ENCODE data around the gene CELF1.
A peak's percentile ranks its signal among the peaks of the same experiment; 100 is the strongest.

Gene CELF1

DNA sequence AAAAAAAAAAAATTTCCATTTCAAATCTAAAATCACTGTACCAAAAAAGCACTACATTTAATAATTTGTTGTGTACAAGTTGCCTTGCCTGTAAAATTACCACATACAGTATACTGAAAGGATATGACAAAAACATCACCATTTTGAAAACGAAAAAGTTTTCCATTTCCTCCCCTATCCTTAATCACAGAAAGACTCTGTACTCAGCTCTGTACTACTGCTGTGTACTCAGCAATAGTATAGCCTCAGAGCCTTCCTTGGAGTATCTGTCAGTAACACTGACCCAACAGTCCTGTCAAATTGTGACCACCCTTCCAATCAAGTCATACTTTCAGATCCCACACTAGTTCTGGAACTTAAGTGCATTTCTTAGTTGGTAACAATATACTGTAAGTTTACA, 48.0 kb downstream of the CELF1 start:
- H3K4me1 Mint-ChIP-seq: peaks cover 49% of the 10 kb centered on the region
- no peak for DNase-seq
- H3K4me3 Mint-ChIP-seq: no peak overlapping the region
- H3K9me3 Mint-ChIP-seq: no peaks in the 10 kb centered on the region
- CTCF ChIA-PET: no interaction called here
- no peak overlapping the region for H3K27ac Mint-ChIP-seq
- peaks cover 36% of the 10 kb centered on the region for H3K36me3 Mint-ChIP-seq
- H3K27me3 Mint-ChIP-seq: no peaks in the 10 kb centered on the region

DNA sequence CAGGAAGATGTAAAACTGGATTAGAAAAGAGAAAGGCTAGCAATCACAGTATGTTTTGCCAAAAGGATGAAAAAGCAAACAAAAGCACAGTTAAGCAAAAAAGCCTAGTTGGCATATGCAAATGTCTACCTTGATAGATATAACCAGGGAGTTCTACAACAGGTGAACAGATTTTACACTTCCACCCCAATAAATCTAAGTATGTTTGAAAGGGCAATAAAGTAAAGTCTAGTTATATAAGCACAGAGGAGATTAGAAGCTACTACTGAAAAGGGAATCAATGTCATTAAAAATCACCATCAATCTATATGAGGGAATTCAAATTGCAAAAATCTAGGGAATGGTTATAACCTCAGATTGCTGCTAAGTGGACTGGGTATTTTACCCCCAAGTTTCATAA, 49.7 kb downstream of the CELF1 start:
- H3K27me3 Mint-ChIP-seq: no peaks in the 10 kb centered on the region
- CTCF ChIA-PET: no interaction called here
- no peaks in the 10 kb centered on the region for H3K9me3 Mint-ChIP-seq
- H3K27ac Mint-ChIP-seq: no peak overlapping the region
- DNase-seq: no peak
- peaks cover 39% of the 10 kb centered on the region for H3K4me1 Mint-ChIP-seq
- H3K36me3 Mint-ChIP-seq: peaks cover 39% of the 10 kb centered on the region
- no peak overlapping the region for H3K4me3 Mint-ChIP-seq

DNA sequence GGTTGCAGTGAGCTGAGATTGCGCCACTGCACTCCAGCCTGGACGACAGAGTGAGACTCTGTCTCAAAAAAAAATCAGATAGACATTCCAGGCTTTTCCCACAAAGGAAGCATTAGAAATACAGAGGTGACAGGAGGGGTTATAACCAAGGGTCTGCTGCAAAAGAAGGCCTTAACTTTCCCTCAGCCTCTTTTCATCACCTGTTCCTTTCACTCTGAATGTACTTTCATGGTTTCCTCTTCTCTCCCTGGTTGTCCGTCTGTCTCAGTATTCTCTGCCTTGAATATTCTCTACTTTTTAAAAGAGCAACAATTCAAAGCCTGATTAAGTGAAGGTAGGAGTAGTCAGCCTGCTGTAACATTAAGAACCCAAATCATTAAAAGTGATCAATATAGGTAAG, 50.2 kb downstream of the CELF1 start:
- Mint-ChIP-seq H3K4me3 (no peak overlapping the region), H3K27ac (no peak overlapping the region), H3K36me3 (peaks cover 39% of the 10 kb centered on the region), H3K27me3 (no peaks in the 10 kb centered on the region), H3K4me1 (peaks cover 34% of the 10 kb centered on the region), H3K9me3 (no peaks in the 10 kb centered on the region)
- DNase-seq: no peak
- CTCF ChIA-PET: no interaction called here

DNA sequence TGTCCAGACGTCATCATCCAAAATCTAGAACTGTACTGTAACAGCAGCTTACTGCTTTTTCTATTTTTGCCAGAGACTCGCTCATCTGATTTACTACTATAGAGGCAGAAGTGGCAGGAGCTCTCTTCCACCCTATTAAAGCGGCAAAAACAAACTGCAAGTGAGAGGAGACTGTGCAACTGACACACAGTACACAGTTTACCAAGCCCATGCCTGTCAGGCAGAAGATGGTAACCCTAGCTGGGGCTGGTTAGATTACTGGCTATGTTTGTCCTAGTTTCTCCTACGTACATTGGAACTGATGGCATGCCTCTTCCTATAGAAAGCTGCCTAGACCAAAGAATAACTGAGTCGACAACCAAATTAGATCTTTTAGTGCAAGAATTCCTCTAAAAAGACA, 51.8 kb downstream of the CELF1 start:
- H3K4me3 Mint-ChIP-seq: no peak overlapping the region
- CTCF ChIA-PET: no interaction called here
- peaks cover 32% of the 10 kb centered on the region for H3K36me3 Mint-ChIP-seq
- H3K9me3 Mint-ChIP-seq: no peaks in the 10 kb centered on the region
- H3K27me3 Mint-ChIP-seq: no peaks in the 10 kb centered on the region
- DNase-seq: no peak
- H3K27ac Mint-ChIP-seq: no peak overlapping the region
- peaks cover 19% of the 10 kb centered on the region for H3K4me1 Mint-ChIP-seq

DNA sequence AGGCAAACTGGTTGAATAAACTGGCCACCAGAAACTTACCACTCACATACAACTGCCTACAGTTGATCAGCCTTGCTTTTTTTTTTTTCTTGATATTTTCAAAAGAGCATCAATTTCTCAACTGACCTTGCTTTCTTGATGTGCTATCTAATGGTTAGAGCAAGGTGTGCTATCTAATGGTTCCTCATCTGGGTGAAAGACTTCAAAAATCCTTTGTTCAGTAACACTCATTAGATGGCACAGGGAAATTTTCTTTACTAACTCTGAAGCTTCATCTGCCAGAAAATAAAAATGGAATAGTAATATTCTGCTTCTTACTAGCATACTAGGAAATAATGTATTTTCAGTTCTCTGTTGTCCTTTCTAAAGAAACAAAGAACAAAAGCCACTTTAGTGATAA, 52.8 kb downstream of the CELF1 start:
- Mint-ChIP-seq H3K9me3 (no peaks in the 10 kb centered on the region), H3K4me3 (no peak overlapping the region), H3K4me1 (peaks cover 17% of the 10 kb centered on the region), H3K27me3 (no peaks in the 10 kb centered on the region), H3K27ac (no peak overlapping the region), H3K36me3 (peaks cover 31% of the 10 kb centered on the region)
- CTCF ChIA-PET: no interaction called here
- no peak for DNase-seq

DNA sequence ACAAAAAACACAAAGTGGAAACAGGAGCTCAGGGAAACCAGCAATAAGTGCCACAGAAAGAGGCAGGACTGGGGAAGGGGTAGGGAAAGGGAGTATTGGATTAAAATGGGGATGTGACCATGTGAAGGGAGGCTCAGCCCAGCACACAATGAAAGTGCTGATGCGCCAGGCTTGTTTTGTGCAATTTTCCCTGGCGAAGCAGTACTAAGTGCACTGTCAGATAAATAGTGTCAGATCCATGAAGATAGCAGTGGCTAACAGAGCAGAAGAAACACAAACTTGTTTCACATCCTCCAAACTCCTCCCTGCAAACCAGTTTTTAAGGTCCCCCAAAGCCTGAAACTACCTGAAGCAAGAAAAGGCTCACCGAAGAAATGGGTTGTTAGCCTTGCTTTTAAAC, 53.3 kb downstream of the CELF1 start:
- no peaks in the 10 kb centered on the region for H3K27me3 Mint-ChIP-seq
- CTCF ChIA-PET: no interaction called here
- H3K9me3 Mint-ChIP-seq: no peaks in the 10 kb centered on the region
- H3K36me3 Mint-ChIP-seq: peaks cover 28% of the 10 kb centered on the region
- H3K4me1 Mint-ChIP-seq: peaks cover 14% of the 10 kb centered on the region
- peak overlapping the region; percentile 30 for H3K27ac Mint-ChIP-seq
- no peak overlapping the region for H3K4me3 Mint-ChIP-seq
- no peak for DNase-seq

DNA sequence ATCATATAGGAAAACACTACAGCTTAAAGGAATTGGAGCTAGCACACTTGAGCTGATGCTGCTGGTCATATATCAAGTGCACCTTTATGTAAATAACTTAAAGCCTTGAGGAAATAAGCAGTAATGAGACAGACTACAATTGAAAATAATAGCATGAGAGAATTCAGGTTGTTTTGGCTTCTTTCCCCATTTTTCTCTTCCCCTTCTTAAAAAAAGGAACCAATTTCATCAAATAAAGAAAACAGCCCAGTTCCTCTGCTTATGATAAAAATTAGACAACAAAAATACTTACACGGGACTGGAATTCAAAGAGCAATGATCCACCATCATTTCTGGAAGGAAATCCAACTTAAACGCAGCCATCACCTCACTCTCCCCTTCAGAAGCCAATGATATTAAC, 53.8 kb downstream of the CELF1 start:
- Mint-ChIP-seq H3K9me3 (no peaks in the 10 kb centered on the region), H3K27me3 (no peaks in the 10 kb centered on the region), H3K36me3 (peaks cover 31% of the 10 kb centered on the region), H3K4me3 (no peak overlapping the region), H3K4me1 (peaks cover 14% of the 10 kb centered on the region), H3K27ac (peak overlapping the region; percentile 30)
- CTCF ChIA-PET: no interaction called here
- no peak for DNase-seq

DNA sequence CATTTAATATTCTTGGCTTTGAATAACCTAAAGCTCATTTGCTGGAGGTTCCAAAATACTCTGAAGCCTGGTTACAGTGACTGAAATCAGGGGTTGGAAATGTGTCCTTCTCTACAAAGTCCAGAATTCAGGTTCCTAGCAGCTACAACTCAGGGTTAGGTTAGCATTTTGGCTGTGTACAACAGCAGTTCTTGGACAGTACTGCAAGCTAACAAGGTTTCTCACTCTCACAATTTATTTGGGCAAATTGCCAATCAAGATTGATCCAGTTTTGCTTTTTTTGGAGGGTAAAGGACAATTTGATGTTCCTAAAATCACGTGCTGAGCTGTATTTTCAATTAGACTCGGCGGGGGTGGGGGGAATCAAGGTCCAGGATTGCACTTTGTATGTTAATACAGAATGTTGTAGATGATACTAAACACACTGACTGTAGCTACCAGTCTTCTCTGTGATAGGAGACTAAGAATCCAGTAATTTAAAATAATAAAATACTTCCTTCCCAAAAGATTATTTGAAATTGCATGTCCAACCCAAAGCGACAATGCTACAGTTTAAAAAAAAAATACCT, 54.3 kb downstream of the CELF1 start:
- peaks cover 31% of the 10 kb centered on the region for H3K36me3 Mint-ChIP-seq
- CTCF ChIA-PET: interaction anchor here (0.7 kb wide), 1 partner anchor 11 kb away, joined by 3 read pairs; no protein-coding TSS in a partner anchor
- no peak overlapping the region for H3K4me3 Mint-ChIP-seq

DNA sequence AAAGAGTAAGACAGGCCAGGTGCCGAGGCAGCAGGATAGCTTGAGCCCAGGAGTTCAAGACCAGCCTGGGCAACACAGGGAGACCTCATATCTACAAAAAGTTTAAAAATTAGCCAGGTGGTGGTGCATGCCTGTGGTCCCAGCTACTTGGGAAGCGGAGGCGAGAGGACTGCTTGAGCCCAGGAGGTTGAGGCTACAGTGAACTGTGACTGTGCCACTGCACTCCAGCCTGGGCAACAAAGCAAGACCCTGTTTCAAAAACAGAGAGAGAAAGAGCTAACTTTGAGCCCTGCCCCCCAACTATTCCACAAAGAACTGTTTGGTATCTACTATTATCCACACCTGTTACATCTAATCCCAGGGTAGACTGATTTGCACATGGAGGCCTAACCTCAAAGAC, 54.8 kb downstream of the CELF1 start:
- peaks cover 11% of the 10 kb centered on the region for H3K4me1 Mint-ChIP-seq
- H3K4me3 Mint-ChIP-seq: no peak overlapping the region
- DNase-seq: no peak
- H3K27ac Mint-ChIP-seq: no peak overlapping the region
- H3K27me3 Mint-ChIP-seq: no peaks in the 10 kb centered on the region
- peaks cover 31% of the 10 kb centered on the region for H3K36me3 Mint-ChIP-seq
- CTCF ChIA-PET: interaction anchor here (0.7 kb wide), 1 partner anchor 11 kb away, joined by 3 read pairs; no protein-coding TSS in a partner anchor
- H3K9me3 Mint-ChIP-seq: no peaks in the 10 kb centered on the region

More for the DNA sequence above, 54.3 kb downstream of the CELF1 start:
- no peaks in the 10 kb centered on the region for H3K27me3 Mint-ChIP-seq
- peaks cover 12% of the 10 kb centered on the region for H3K4me1 Mint-ChIP-seq
- H3K27ac Mint-ChIP-seq: no peak overlapping the region
- H3K9me3 Mint-ChIP-seq: no peaks in the 10 kb centered on the region
- no peak for DNase-seq

DNA sequence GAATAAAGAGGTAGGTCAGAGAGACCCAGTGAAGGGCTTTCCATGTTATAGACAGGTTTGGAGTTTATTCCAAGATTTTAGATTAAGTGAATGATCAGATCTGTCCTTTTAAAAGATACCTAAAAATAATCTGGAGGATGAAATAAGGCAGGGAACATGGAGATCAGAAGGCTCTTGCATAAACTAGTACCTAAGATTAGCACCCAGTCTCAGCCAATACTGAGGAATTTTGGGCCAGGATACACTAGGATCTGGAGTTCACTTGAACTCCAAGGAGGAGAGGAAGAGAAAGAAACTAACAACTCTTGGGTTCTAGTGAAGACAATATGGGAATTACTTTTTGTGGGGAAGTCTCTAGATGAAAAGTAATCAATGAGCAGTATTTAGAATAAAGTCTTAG, 56.1 kb downstream of the CELF1 start:
- CTCF ChIA-PET: no interaction called here
- Mint-ChIP-seq H3K36me3 (peaks cover 33% of the 10 kb centered on the region), H3K27ac (no peak overlapping the region), H3K27me3 (no peaks in the 10 kb centered on the region), H3K4me1 (peaks cover 7% of the 10 kb centered on the region), H3K9me3 (no peaks in the 10 kb centered on the region), H3K4me3 (no peak overlapping the region)
- no peak for DNase-seq

DNA sequence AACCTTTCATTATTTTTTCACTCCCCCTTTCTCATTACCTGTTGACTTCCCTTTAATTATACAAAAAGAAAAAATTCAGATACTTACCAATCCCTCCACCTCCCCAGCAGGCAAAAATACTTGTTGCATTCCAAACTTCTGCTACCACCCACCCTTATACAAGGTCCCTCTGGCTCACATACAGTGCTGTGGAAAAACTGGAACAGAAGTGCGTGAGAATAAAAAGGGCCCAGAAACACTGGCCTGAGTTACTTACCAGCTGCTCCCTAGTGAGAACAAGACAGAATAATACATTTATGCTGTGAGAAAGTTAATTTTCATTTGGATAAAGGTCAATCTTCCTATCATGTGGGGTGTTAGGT, 57.1 kb downstream of the CELF1 start:
- Mint-ChIP-seq H3K36me3 (peaks cover 33% of the 10 kb centered on the region), H3K27me3 (no peaks in the 10 kb centered on the region), H3K4me1 (peaks cover 7% of the 10 kb centered on the region), H3K4me3 (no peak overlapping the region), H3K27ac (no peak overlapping the region), H3K9me3 (no peaks in the 10 kb centered on the region)
- DNase-seq: no peak
- CTCF ChIA-PET: no interaction called here

DNA sequence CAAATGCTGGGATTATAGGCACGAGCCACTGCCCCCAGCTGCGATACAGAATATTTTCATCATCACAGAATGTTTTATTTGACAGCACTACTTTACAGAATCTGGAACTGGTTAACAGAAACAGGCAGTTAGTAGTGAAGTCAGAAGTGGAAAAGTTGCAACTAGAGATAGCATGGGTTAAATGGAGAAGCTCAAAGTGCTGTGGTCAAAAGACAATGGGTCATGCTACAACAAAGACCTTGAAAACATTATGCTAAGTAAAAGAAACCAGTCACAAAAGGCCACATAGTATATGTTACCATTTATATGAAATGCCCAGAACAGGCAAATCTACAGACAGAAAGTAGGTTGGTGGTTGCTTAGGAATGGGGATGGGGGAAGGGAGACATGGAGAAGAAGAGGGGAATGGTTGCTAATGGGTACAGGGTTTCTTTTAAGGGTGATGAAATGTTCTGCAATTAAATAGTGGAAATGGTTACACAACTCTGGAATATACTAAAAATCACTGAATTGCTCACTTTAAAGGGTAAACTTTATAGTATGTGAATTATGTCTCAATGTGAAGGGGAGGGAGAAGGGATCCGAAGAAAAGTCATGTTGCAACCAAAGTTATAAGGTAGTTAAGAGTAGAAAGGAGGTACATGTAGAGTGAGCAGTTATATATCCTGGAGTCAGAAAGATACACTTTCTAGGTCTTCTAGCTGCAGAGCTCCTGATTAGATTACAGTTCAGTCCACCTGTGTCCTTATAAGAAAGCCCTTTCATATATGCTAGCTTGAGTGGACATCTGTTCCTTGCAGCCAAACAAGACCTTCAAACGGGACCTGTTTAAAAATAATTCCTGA, 57.7 kb downstream of the CELF1 start:
- peaks cover 5% of the 10 kb centered on the region for H3K4me1 Mint-ChIP-seq
- H3K27me3 Mint-ChIP-seq: no peaks in the 10 kb centered on the region
- CTCF ChIA-PET: interaction anchor here (1.1 kb wide), 1 partner anchor 14 kb away, joined by 3 read pairs; no protein-coding TSS in a partner anchor
- H3K4me3 Mint-ChIP-seq: no peak overlapping the region
- no peak for DNase-seq
- no peak overlapping the region for H3K27ac Mint-ChIP-seq
- no peaks in the 10 kb centered on the region for H3K9me3 Mint-ChIP-seq
- peaks cover 28% of the 10 kb centered on the region for H3K36me3 Mint-ChIP-seq

DNA sequence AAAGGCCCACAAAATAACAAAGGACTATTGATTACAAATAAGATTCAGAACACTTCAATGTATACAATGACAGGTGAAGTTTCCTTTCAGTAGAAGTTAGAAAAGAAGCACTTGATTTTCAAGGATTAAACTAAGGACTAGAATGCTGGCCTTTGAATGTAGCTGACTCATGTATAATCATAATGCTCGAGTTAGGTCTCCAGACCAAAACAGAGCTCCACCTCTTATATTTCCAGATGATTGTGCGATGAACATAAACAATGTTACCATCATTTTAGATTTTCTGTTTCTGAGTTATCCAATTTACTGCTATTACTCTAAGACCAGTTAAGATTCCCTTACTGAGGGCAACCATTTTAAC, 63.6 kb downstream of the CELF1 start:
- DNase-seq: no peak
- Mint-ChIP-seq H3K27ac (no peak overlapping the region), H3K27me3 (no peaks in the 10 kb centered on the region), H3K9me3 (no peaks in the 10 kb centered on the region), H3K4me1 (peaks cover 3% of the 10 kb centered on the region), H3K36me3 (peaks cover 48% of the 10 kb centered on the region), H3K4me3 (no peak overlapping the region)
- CTCF ChIA-PET: no interaction called here

DNA sequence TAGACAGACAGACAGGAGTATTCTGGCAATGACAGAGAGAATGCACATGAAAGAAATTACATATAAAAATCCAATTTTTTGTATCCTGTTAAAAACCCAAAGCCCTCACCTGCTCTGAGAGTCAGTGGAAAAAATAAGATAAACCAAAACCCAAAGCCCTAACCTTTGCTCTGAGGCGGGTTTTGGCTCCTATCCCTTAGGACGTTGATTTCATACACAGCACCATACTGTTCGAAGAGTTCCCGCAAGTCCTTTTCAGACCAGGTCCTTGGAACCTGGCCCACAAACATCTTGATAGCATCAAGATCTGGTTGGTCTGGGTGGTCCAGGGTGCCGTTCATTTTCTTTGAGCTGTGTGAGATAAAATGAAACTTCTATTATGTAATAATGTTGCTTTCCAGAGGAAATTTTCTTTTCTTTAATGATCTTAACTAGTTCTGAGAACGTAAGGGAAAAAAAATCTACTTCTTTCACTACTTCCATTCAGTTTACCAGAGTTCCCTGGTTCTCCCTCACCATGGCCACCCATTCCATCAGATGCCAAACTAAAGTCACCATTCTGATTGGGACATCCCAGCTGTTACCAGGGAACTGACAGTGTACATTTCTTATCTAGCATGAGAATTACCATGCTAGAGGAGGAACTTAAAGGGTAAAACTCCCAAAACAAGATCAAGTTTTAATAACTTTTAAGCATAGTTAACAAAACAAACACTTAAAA, 64.1 kb downstream of the CELF1 start:
- Mint-ChIP-seq H3K4me3 (no peak overlapping the region), H3K4me1 (peaks cover 3% of the 10 kb centered on the region), H3K27ac (peak overlapping the region; percentile 5), H3K27me3 (no peaks in the 10 kb centered on the region), H3K9me3 (no peaks in the 10 kb centered on the region), H3K36me3 (peaks cover 49% of the 10 kb centered on the region)
- no peak for DNase-seq
- CTCF ChIA-PET: no interaction called here

DNA sequence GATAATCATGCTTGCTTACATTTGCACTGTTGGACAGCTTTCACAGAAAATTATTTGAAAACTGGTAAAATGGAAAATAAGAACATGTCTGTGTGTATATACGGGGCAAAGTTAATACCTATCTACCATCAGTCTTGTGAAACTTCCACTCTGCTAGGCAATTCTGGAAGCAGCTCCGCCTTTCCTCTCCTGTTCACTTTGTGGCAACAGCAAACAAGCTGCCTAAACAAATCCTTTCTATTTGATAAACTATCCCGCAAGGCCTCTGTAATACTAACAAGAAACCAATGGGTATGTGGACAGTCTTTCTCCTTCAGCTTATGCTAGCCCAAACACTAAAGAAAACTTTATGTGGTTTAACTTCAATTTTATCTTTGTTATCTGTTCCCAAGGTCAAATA, 64.8 kb downstream of the CELF1 start:
- CTCF ChIA-PET: interaction anchor here (1.1 kb wide), 1 partner anchor 129 kb away, joined by 4 read pairs; no protein-coding TSS in a partner anchor
- Mint-ChIP-seq H3K9me3 (no peaks in the 10 kb centered on the region), H3K4me1 (peaks cover 3% of the 10 kb centered on the region), H3K36me3 (peaks cover 52% of the 10 kb centered on the region), H3K27ac (no peak overlapping the region), H3K27me3 (no peaks in the 10 kb centered on the region), H3K4me3 (no peak overlapping the region)
- no peak for DNase-seq
